GM18498 (cell line): Measurements from ENCODE around the gene PRAC2.

Experiments used
- ATAC-seq: cut with Tn5 transposase; IDR thresholded peaks from one replicate; pipeline ENCODE4 v1.9.1; 2021; ENCODE audit warnings: mild to moderate bottlenecking, moderate library complexity; ENCODE audit not compliant: unreplicated experiment

The PRAC2 gene

GRCh38 chr17:48719642-48720265, 3.2 kb upstream of the PRAC2 start:
- ATAC-seq = no peak

GRCh38 chr17:48720266-48721008, 2.5 kb upstream of the PRAC2 start:
- ATAC-seq = no peak

GRCh38 chr17:48721009-48721402, 2.0 kb upstream of the PRAC2 start:
- ATAC-seq = no peak

GRCh38 chr17:48722201-48722907, 631 bp upstream of the PRAC2 start, which contains the start of gene PRAC1:
Gene PRAC1 (minus strand): TSS chr17:48722518. CDS start chr17:48722392, 126 bp downstream.
- ATAC-seq = no peak

GRCh38 chr17:48723423-48724250, 652 bp downstream of the PRAC2 start:
- ATAC-seq = no peak

- no peak for ATAC-seq
Observed at GRCh38 chr17:48724251-48725003, 1.4 kb downstream of the PRAC2 start.

GRCh38 chr17:48725004-48725287, 2.0 kb downstream of the PRAC2 start:
- no peak for ATAC-seq

- no peak for ATAC-seq
Observed at GRCh38 chr17:48725288-48726064, 2.5 kb downstream of the PRAC2 start.

- ATAC-seq = no peak
Observed at GRCh38 chr17:48726114-48726915, 3.3 kb downstream of the PRAC2 start.

GRCh38 chr17:48726916-48727286, 3.9 kb downstream of the PRAC2 start:
- ATAC-seq = no peak

- no peak for ATAC-seq
Observed at GRCh38 chr17:48727415-48728175, 4.6 kb downstream of the PRAC2 start.

GRCh38 chr17:48728232-48729231, 5.5 kb downstream of the PRAC2 start, which contains the start of gene HOXB13:
Gene HOXB13 (minus strand): TSS chr17:48728750. CDS start chr17:48728593, 157 bp downstream.
- no peak for ATAC-seq

GRCh38 chr17:48729335-48730239, 6.6 kb downstream of the PRAC2 start:
- ATAC-seq = no peak

GRCh38 chr17:48730240-48730550, 7.2 kb downstream of the PRAC2 start:
- ATAC-seq = no peak

GRCh38 chr17:48731355-48731754, 8.4 kb downstream of the PRAC2 start:
- no peak for ATAC-seq
